Ovary (tissue), 9 donors: Measurements from ENCODE around the gene MADD. TPM values are rescaled to one million over a fixed set of nuclear protein-coding genes. Genes with fewer than 3 reads are reported as not detected.

ENCODE experiments used
- DNase-seq, 5 donors: peaks; one replicate each; pipeline ENCODE4 v3.0.0-alpha.2; 2019 to 2020
- H3K27ac ChIP-seq, 2 donors: fragments of 200-600 bp; one replicate each; pipeline versions ENCODE4 v1.5.1 to v1.8.0; 2019 to 2022
- H3K27me3 ChIP-seq: fragments of 200-600 bp; one replicate; pipeline ENCODE4 v1.8.0; 2022
- H3K36me3 ChIP-seq: fragments of 200-600 bp; sonication (generic); one replicate; pipeline ENCODE4 v1.5.1; 2019
- H3K4me1 ChIP-seq: one replicate; pipeline ENCODE4 v1.8.1; 2013; ENCODE audit warnings: mild to moderate bottlenecking, moderate library complexity; ENCODE audit not compliant: insufficient read depth
- H3K4me3 ChIP-seq: fragments of 200-600 bp; sonication (generic); one replicate; pipeline ENCODE4 v1.5.1; 2017
- H3K9me3 ChIP-seq, 2 donors: fragments of 200-600 bp in 1 of 2; sonication (generic) in 1 of 2; one replicate each; pipeline versions ENCODE4 v1.5.1 to v1.8.1; 2013 to 2019; ENCODE audit warnings: mild to moderate bottlenecking in 1 of 2, moderate library complexity in 1 of 2
- CTCF ChIP-seq, 3 donors: fragments of 450-650 bp in 2 of 3; fragments of 200-600 bp in 1 of 3; IDR thresholded peaks; one replicate each; pipeline versions ENCODE4 v1.5.1 to v1.8.0; 2016 to 2022; ENCODE audit warnings: antibody characterized with exemption in 3 of 3, mild to moderate bottlenecking in 1 of 3
- EP300 ChIP-seq: sonication (generic); formaldehyde crosslinking; IDR thresholded peaks from one replicate; pipeline ENCODE4 v1.6.1; 2017; ENCODE audit warnings: antibody characterized with exemption
- POLR2A ChIP-seq: fragments of 450-650 bp; IDR thresholded peaks from one replicate; pipeline ENCODE4 v1.6.1; 2017; ENCODE audit warnings: antibody characterized with exemption, mild to moderate bottlenecking, moderate library complexity
- WGBS, 3 donors: extraction: QIAGEN DNeasy Blood & Tissue Kit in 1 of 3; methylation state at CpG; one replicate each; pipeline versions ENCODE4 v1.1.5 to v1.1.7; 2013 to 2017; 5-methylcytosine and 5-hydroxymethylcytosine counted together
- intact Hi-C, 4 donors: fragments of 100-400 bp; cut with DNase I; formaldehyde crosslinking; loops; one replicate each; pipeline versions ENCODE4 v1.11.0 to v1.15.1; 2022 to 2023
- polyA plus RNA-seq, 2 donors: library from polyadenylated mRNA; stranded (reverse); fragments of 200-250 nt in 1 of 2; fragments of 350-450 nt in 1 of 2; fragmentation: Illumina TruSeq in 1 of 2; extraction: RNeasy Lipid Tissue Mini Kit (QIAGEN cat#74804) in 1 of 2; gene quantifications; one replicate each; pipeline ENCODE4 v1.2.3, GENCODE V29; 2013 to 2014
- total RNA-seq, 7 donors: library from RNA; depleted of rRNA in 2 of 7; stranded (reverse); fragments of >200 nt in 2 of 7; fragmentation: NEBNext Ultra II Directional in 3 of 7; extraction: Animal tissue kit (Norgen Biotek cat#: 25700) in 3 of 7; gene quantifications; one replicate each; pipeline versions ENCODE4 v1.1.0 to v1.2.4, GENCODE V29; 2016 to 2023
- donor health status: DM: no; HTN: no; CAD: no; lungs with moderate emphysema.
- donor health status: DM: no; HTN: no; CAD: no.
- donor health status: Bipolar disorder and iron deficiency.
- donor health status: DM: yes; HTN: yes; CAD: no.
- donor health status: DM: no; HTN: no; CAD: no.
- donor health status: DM: yes; HTN: yes; CAD: no.

MADD gene
- total and polyA plus RNA-seq, 9 donors: 20.3 to 53.5 (median 35.4) TPM

GRCh38 chr11:47241841-47242301 lies 28.1 kb upstream of the MADD start:
- H3K36me3 ChIP-seq: no peaks in the 10 kb centered on the region
- no peak overlapping the region for H3K27ac ChIP-seq
- intact Hi-C loops: no loop called here
- WGBS, 3 donors: 90 to 93% (median 92%) methylated on average over 3 of the region's 3 CpGs
- H3K9me3 ChIP-seq: no peaks in the 10 kb centered on the region
- H3K27me3 ChIP-seq: no peaks in the 10 kb centered on the region
- DNase-seq: no peak
- no peak for TF ChIP-seq CTCF (IDR thresholded peaks at IDR 0.05)
- no peak for TF ChIP-seq POLR2A
- H3K4me1 ChIP-seq: no peaks in the 10 kb centered on the region
- no peak overlapping the region for H3K4me3 ChIP-seq

GRCh38 chr11:47242596-47243192 lies 27.2 kb upstream of the MADD start:
- Histone ChIP-seq H3K4me1 (peaks cover 2% of the 10 kb centered on the region), H3K27me3 (no peaks in the 10 kb centered on the region), H3K9me3 (no peaks in the 10 kb centered on the region), H3K4me3 (no peak overlapping the region), H3K36me3 (no peaks in the 10 kb centered on the region), H3K27ac (no peak overlapping the region)
- 85 to 95% (median 89%) methylated on average over 21 of the region's 21 CpGs for whole genome bisulfite sequencing, 3 donors
- TF ChIP-seq CTCF (IDR thresholded peaks at IDR 0.05) (no peak), EP300 (no peak), POLR2A (no peak)
- DNase-seq: no peak
- intact Hi-C loops: no loop called here

- no peaks in the 10 kb centered on the region for H3K36me3 ChIP-seq
- no peak overlapping the region for H3K4me3 ChIP-seq
- whole genome bisulfite sequencing, 3 donors: 79 to 86% (median 80%) methylated on average over 4 of the region's 4 CpGs
Measured at GRCh38 chr11:47243454-47243853, 26.5 kb upstream of the MADD start.

GRCh38 chr11:47244448-47245350 lies 25.2 kb upstream of the MADD start:
- peaks cover 11% of the 10 kb centered on the region for H3K4me1 ChIP-seq
- no peak for DNase-seq
- intact Hi-C loops: no loop called here
- H3K27ac ChIP-seq: no peak overlapping the region
- H3K36me3 ChIP-seq: no peaks in the 10 kb centered on the region
- no peaks in the 10 kb centered on the region for H3K9me3 ChIP-seq
- WGBS, 3 donors: 89 to 92% (median 90%) methylated on average over 23 of the region's 23 CpGs
- TF ChIP-seq CTCF (IDR thresholded peaks at IDR 0.05): no peak
- TF ChIP-seq POLR2A: no peak
- TF ChIP-seq EP300: no peak
- H3K27me3 ChIP-seq: no peaks in the 10 kb centered on the region
- H3K4me3 ChIP-seq: no peak overlapping the region

More at GRCh38 chr11:47243454-47243853, 26.5 kb upstream of the MADD start:
- Histone ChIP-seq H3K27me3 (no peaks in the 10 kb centered on the region), H3K27ac (no peak overlapping the region), H3K4me1 (peaks cover 7% of the 10 kb centered on the region), H3K9me3 (no peaks in the 10 kb centered on the region)
- no peak for TF ChIP-seq EP300
- TF ChIP-seq CTCF (IDR thresholded peaks at IDR 0.05): no peak
- TF ChIP-seq POLR2A: no peak
- DNase-seq: no peak
- intact Hi-C loops: no loop called here
